Retinal pigment epithelial cell (primary cell): ENCODE results near the gene SLC30A1.

Experiments used
- DNase-seq: peaks from one replicate; pipeline ENCODE4 v3.0.0-alpha.2; 2010; ENCODE audit warnings: low read depth
- H3K4me3 ChIP-seq: 2 replicates; pipeline ENCODE4 v1.5.1; 2011; ENCODE audit warnings: mild to moderate bottlenecking, low read length, control low read depth, moderate library complexity
- CTCF ChIP-seq: conservative IDR thresholded peaks from 2 replicates; pipeline ENCODE4 v1.5.1; 2011; ENCODE audit warnings: low read depth, low read length, control low read depth, inconsistent platforms

SLC30A1 gene

GRCh38 chr1:211613108-211613947 is 34.4 kb upstream of the SLC30A1 start:
- DNase-seq: no peak
- TF ChIP-seq CTCF: no peak
- no peak overlapping the region for H3K4me3 ChIP-seq

- TF ChIP-seq CTCF: no peak
- DNase-seq: no peak
- no peak overlapping the region for H3K4me3 ChIP-seq
These were observed 33.8 kb upstream of the SLC30A1 start for GRCh38 chr1:211612786-211613107.

GRCh38 chr1:211611818-211612217 is 32.9 kb upstream of the SLC30A1 start:
- TF ChIP-seq CTCF: no peak
- H3K4me3 ChIP-seq: no peak overlapping the region
- no peak for DNase-seq

DNA sequence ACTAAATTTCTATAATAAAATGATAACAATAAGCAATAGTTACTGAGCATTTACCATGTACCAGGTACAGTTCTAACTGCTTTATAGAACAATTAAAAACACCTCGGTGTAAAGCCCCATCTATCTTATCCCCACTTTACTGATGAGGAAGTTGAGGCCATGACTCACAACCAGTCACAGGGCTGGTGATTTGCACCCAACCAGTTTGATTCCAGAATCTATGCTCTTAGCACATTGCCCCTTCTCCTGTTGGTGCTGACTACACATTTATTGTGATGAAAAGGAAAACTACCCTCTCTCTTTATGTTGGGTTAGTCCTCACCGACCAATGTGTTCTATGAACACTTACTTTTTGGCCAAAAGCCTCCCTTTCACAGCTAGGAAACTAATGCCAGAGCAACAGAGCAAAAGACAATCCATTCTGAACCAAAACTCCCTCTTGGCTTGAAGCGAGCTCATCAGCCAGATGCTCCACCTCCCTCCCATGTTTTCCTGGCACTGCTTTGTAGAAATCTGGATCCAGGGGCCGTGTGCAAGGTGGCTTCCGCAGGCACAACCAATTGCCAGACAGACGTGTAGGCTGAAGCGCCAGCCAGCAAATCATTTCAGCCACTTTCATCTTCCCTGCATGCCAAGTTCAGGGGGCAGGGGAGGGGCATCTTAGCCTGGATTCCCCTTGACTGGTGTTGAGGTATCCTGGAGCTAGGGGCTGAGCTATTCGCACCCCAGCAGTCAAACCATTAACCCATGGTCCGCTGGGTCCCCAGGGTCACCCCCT is 32.0 kb upstream of the SLC30A1 start:
- no peak for DNase-seq
- no peak overlapping the region for H3K4me3 ChIP-seq
- TF ChIP-seq CTCF: no peak

DNA sequence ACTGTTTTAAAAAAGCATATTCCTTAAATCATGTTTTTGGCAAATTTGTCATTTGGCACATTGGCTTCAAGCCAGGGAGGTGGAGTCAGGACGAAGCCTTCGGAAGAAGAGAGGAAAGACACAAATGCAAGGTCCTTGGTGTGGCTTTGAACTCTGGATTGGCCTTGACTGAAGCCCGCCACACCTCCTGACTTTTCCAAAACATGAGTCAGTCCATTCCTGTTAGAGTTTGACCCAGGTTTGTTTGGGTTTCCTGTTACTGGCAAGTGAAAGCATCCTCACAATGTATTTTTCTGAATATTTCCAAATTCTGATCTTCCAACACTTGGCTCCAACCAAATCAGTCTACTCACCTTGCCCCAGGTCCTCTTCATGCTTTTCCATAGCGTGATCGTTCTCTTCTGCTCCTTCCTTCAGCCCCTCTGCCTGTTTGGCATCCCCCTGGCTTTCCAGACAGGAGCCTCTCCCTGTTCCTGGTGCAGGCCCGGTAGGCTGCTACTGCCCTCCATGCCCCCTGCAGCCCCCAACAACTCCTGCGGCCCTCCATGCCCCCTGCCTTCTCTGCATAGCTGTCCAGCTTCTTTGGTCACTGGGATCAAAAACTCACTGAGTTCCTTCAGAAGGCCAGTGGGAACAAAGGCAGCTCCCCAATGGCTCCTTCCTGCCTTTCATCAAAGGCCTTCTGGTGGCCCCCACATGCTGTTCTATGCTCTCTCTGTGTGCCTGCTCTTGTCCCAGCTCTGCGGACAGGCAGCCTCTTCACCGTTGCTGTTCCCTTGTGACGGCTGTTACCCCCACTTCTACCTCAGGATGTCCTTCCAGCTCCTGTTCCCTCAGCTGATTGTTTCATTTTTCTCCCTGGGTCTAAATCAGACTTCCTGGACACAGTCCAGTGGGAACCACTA is 30.4 kb upstream of the SLC30A1 start:
- no peak overlapping the region for H3K4me3 ChIP-seq
- TF ChIP-seq CTCF: no peak
- no peak for DNase-seq

- no peak overlapping the region for H3K4me3 ChIP-seq
- no peak for DNase-seq
- TF ChIP-seq CTCF: no peak
These were observed 29.0 kb upstream of the SLC30A1 start for GRCh38 chr1:211607754-211608473.
